Posterior vena cava (tissue), 2 donors: ENCODE data around the gene RNF10. TPM values are rescaled to one million over a fixed set of nuclear protein-coding genes. Genes with fewer than 3 reads are reported as not detected.
A peak's percentile ranks its signal among the peaks of the same experiment; 100 is the strongest.
"Not testable (repeated sequence)": the region's sequence is repeated elsewhere in the genome, so short reads cannot be mapped to it uniquely, and the experiment has no call there.

Experiments
- DNase-seq: peaks from one replicate; pipeline ENCODE4 v3.0.0-alpha.2; 2020; ENCODE audit warnings: low spot score
- intact Hi-C, 2 donors: fragments of 100-400 bp; cut with DNase I; formaldehyde crosslinking; loops; one replicate each; pipeline versions ENCODE4 v1.14.1 to v1.14.2; 2022 to 2023
- total RNA-seq, 2 donors: library from RNA; stranded (reverse); fragmentation: NEBNext Ultra II Directional; extraction: Animal tissue kit (Norgen Biotek cat#: 25700); gene quantifications; one replicate each; pipeline ENCODE4 v1.2.1, GENCODE V29; 2021
- donor health status: DM: yes; HTN: yes; CAD: no.
- donor health status: DM: yes; HTN: yes; CAD: no.

RNF10 gene
- total RNA-seq, 2 donors from 2014 or later, result 219 to 226 TPM

- no peak for DNase-seq
- intact Hi-C loops, result loop anchor here in 1 of 2 donors (10.0 kb wide), 1 partner anchor 331 kb away; no protein-coding TSS in a partner anchor
Measured at GRCh38 chr12:120515496-120515895, 18.7 kb upstream of the RNF10 start.

- DNase-seq, result not testable (repeated sequence)
- intact Hi-C loops, result loop anchor here in 1 of 2 donors (10.0 kb wide), 1 partner anchor 335 kb away; no protein-coding TSS in a partner anchor
Measured at GRCh38 chr12:120519324-120519723, 14.8 kb upstream of the RNF10 start.

GRCh38 chr12:120522568-120522967 lies 11.6 kb upstream of the RNF10 start:
- intact Hi-C loops, result no loop called here
- no peak for DNase-seq

- intact Hi-C loops, result no loop called here
- DNase-seq, result peak; percentile 98
Measured at GRCh38 chr12:120528861-120529525, 5.2 kb upstream of the RNF10 start, which contains the start of gene COQ5. COQ5 (minus strand) TSS chr12:120529158; CDS start chr12:120529141, 17 bp downstream.

GRCh38 chr12:120529641-120530417 lies 4.3 kb upstream of the RNF10 start:
- no peak for DNase-seq
- intact Hi-C loops, result no loop called here

- intact Hi-C loops, DNase-seq: not testable (repeated sequence)
Measured at GRCh38 chr12:120530418-120530761, 3.8 kb upstream of the RNF10 start.

- DNase-seq, result no peak
- intact Hi-C loops, result no loop called here
Measured at GRCh38 chr12:120532701-120533238, 1.4 kb upstream of the RNF10 start.

GRCh38 chr12:120534703-120535655 lies 823 bp downstream of the RNF10 start:
- DNase-seq, result no peak
- intact Hi-C loops, result no loop called here

- no peak for DNase-seq
- intact Hi-C loops, result no loop called here
Measured at GRCh38 chr12:120536064-120536791, 2.1 kb downstream of the RNF10 start.

GRCh38 chr12:120537856-120538220 lies 3.7 kb downstream of the RNF10 start:
- no peak for DNase-seq
- intact Hi-C loops, result no loop called here

- intact Hi-C loops, result no loop called here
- DNase-seq, result peak; percentile 82
Measured at GRCh38 chr12:120538281-120539156, 4.4 kb downstream of the RNF10 start.

GRCh38 chr12:120539303-120539702 lies 5.1 kb downstream of the RNF10 start:
- intact Hi-C loops, result no loop called here
- no peak for DNase-seq

- intact Hi-C loops, result no loop called here
Measured at GRCh38 chr12:120540445-120540844, 6.3 kb downstream of the RNF10 start.

GRCh38 chr12:120542166-120542565 lies 8.0 kb downstream of the RNF10 start:
- intact Hi-C loops, result no loop called here
- no peak for DNase-seq

More at GRCh38 chr12:120540445-120540844, 6.3 kb downstream of the RNF10 start:
- no peak for DNase-seq

- no peak for DNase-seq
- intact Hi-C loops, result no loop called here
Measured at GRCh38 chr12:120544691-120545090, 10.5 kb downstream of the RNF10 start.

- DNase-seq, result no peak
- intact Hi-C loops, result no loop called here
Measured at GRCh38 chr12:120546050-120546386, 11.9 kb downstream of the RNF10 start.

- intact Hi-C loops, result no loop called here
- no peak for DNase-seq
Measured at GRCh38 chr12:120554678-120555077, 20.5 kb downstream of the RNF10 start.

GRCh38 chr12:120557589-120557988 lies 23.4 kb downstream of the RNF10 start:
- intact Hi-C loops, result no loop called here
- DNase-seq, result no peak
